GM21619 (cell line): ENCODE data around the gene FOXK2.

ENCODE experiments used
- ATAC-seq: cut with Tn5 transposase; IDR thresholded peaks from one replicate; pipeline ENCODE4 v1.9.1; 2021; ENCODE audit not compliant: unreplicated experiment

Gene FOXK2

GRCh38 chr17:82631544-82631943 is 112.0 kb downstream of the FOXK2 start:
- ATAC-seq: no peak

- ATAC-seq: no peak
These were observed 112.9 kb downstream of the FOXK2 start for GRCh38 chr17:82632451-82632850.

- ATAC-seq: no peak
These were observed 113.8 kb downstream of the FOXK2 start for GRCh38 chr17:82633343-82633742.

GRCh38 chr17:82636626-82637598 is 117.4 kb downstream of the FOXK2 start:
- no peak for ATAC-seq

- no peak for ATAC-seq
These were observed 118.7 kb downstream of the FOXK2 start for GRCh38 chr17:82638183-82638773.

GRCh38 chr17:82639628-82640027 is 120.1 kb downstream of the FOXK2 start:
- ATAC-seq: no peak

GRCh38 chr17:82640036-82640435 is 120.5 kb downstream of the FOXK2 start:
- no peak for ATAC-seq

- ATAC-seq: no peak
These were observed 122.5 kb downstream of the FOXK2 start for GRCh38 chr17:82642022-82642421.

GRCh38 chr17:82644148-82644547 is 124.6 kb downstream of the FOXK2 start:
- no peak for ATAC-seq

- no peak for ATAC-seq
These were observed 126.0 kb downstream of the FOXK2 start for GRCh38 chr17:82645516-82645915.

GRCh38 chr17:82647593-82648164 is 128.1 kb downstream of the FOXK2 start:
- peak; percentile 29 for ATAC-seq

- ATAC-seq: peak; percentile 73
These were observed 128.7 kb downstream of the FOXK2 start, which contains the start of gene WDR45B for GRCh38 chr17:82648165-82648668. Gene WDR45B (minus strand): TSS chr17:82648444. CDS start chr17:82648340, 104 bp downstream.

- ATAC-seq: no peak
These were observed 129.3 kb downstream of the FOXK2 start for GRCh38 chr17:82648742-82649331.

- no peak for ATAC-seq
These were observed 130.1 kb downstream of the FOXK2 start for GRCh38 chr17:82649501-82650261.

- no peak for ATAC-seq
These were observed 131.2 kb downstream of the FOXK2 start for GRCh38 chr17:82650723-82651122.

GRCh38 chr17:82653651-82654528 is 134.4 kb downstream of the FOXK2 start:
- ATAC-seq: no peak
